ENCODE results near the gene QSOX2. TPM values are rescaled to one million over a fixed set of nuclear protein-coding genes. Genes with fewer than 3 reads are reported as not detected.
A peak's percentile ranks its signal among the peaks of the same experiment; 100 is the strongest.

The QSOX2 gene
- total RNA-seq, 6 experiments from 2014 or later, result 20.1 to 24.9 (median 21.9) TPM

DNA sequence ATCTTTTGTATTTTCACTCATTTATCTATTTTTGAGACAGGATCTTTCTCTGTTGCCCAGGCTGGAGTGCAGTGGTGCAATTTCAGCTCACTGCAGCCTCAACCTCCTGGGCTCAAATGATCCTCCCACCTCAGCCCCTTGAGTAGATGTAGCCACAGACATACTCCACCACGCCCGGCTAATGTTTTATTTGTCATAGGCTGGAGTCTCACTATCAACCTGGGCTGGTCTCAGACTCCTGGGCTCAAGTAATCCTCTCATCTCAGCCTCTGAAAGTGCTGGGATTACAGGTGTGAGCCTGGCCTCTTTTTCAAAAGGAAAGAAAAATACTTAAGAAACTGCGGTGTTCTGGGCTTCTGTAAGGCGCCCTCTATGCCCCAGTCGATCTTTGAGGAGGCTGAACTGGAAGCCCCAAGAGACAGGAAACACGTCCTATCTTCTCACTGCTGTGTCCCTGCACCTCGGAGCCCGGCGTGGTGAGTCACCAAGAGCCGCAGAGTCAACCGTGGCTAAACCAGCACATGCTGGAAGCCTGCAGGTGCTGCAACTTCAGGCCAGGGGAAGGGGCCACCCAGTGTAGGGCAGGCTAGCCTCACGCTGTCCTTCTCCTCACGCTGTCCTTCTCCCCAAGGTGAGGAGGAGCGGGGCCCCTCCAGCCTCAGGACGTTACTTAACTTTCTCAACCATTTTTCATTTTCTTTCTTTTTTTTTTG is 25.4 kb downstream of the QSOX2 start:
- TF ChIP-seq, protein P1, sequence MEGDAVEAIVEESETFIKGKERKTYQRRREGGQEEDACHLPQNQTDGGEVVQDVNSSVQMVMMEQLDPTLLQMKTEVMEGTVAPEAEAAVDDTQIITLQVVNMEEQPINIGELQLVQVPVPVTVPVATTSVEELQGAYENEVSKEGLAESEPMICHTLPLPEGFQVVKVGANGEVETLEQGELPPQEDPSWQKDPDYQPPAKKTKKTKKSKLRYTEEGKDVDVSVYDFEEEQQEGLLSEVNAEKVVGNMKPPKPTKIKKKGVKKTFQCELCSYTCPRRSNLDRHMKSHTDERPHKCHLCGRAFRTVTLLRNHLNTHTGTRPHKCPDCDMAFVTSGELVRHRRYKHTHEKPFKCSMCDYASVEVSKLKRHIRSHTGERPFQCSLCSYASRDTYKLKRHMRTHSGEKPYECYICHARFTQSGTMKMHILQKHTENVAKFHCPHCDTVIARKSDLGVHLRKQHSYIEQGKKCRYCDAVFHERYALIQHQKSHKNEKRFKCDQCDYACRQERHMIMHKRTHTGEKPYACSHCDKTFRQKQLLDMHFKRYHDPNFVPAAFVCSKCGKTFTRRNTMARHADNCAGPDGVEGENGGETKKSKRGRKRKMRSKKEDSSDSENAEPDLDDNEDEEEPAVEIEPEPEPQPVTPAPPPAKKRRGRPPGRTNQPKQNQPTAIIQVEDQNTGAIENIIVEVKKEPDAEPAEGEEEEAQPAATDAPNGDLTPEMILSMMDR (IDR thresholded peaks at IDR 0.05), result no peak
- peak overlapping the region; percentile 64 for H3K27ac Mint-ChIP-seq
- peak; percentile 9 for DNase-seq
- H3K9me3 Mint-ChIP-seq, result no peaks in the 10 kb centered on the region
- H3K27me3 Mint-ChIP-seq (ENCODE audit: insufficient read depth), result no peaks in the 10 kb centered on the region
- peaks cover 17% of the 10 kb centered on the region for H3K36me3 Mint-ChIP-seq (ENCODE audit: low read depth)
- H3K4me1 Mint-ChIP-seq (ENCODE audit: low read depth), result peaks cover 20% of the 10 kb centered on the region
- H3K4me3 Mint-ChIP-seq, result no peak overlapping the region

- Mint-ChIP-seq H3K27ac (no peak overlapping the region), H3K4me3 (no peak overlapping the region), H3K27me3 (ENCODE audit: insufficient read depth) (no peaks in the 10 kb centered on the region), H3K9me3 (no peaks in the 10 kb centered on the region), H3K36me3 (ENCODE audit: low read depth) (peaks cover 26% of the 10 kb centered on the region), H3K4me1 (ENCODE audit: low read depth) (peaks cover 20% of the 10 kb centered on the region)
- DNase-seq, result peak; percentile 24
- TF ChIP-seq, protein P1 (IDR thresholded peaks at IDR 0.05), result no peak
Observed at GRCh38 chr9:136219276-136219675, 26.3 kb downstream of the QSOX2 start.

DNA sequence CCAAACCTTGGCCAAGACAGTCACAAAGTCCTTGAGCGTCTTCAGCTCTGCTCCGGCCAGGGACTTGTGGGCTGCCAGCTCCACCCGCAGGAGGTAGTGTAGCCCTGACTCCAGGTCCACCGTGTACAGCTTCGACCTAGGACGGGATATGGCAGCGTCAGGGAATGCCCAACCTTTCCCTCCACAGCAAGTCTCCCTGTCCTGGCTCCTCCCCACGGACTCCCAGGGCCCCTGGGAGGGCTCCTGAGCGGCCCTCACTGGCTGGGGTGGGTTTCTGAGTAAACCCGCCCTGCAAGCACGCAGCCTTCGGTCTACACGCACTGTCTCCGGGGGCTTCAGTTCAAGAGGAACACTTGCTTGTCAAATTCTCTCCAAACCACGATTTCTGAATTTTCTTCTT is 26.9 kb downstream of the QSOX2 start:
- no peaks in the 10 kb centered on the region for H3K27me3 Mint-ChIP-seq (ENCODE audit: insufficient read depth)
- 0 out of 2 replicates have a peak, but pooled peaks cover 2% of the 10 kb centered on the region for H3K9me3 Mint-ChIP-seq
- H3K4me3 Mint-ChIP-seq, result no peak overlapping the region
- TF ChIP-seq, protein P1 (IDR thresholded peaks at IDR 0.05), result no peak
- DNase-seq, result no peak
- H3K4me1 Mint-ChIP-seq (ENCODE audit: low read depth), result peaks cover 20% of the 10 kb centered on the region
- H3K36me3 Mint-ChIP-seq (ENCODE audit: low read depth), result peaks cover 29% of the 10 kb centered on the region
- no peak overlapping the region for H3K27ac Mint-ChIP-seq

GRCh38 chr9:136218271-136218670 is 27.3 kb downstream of the QSOX2 start:
- Mint-ChIP-seq H3K27ac (no peak overlapping the region), H3K4me3 (no peak overlapping the region)
- TF ChIP-seq, protein P1 (IDR thresholded peaks at IDR 0.05), result no peak

GRCh38 chr9:136216541-136217244 is 28.9 kb downstream of the QSOX2 start:
- Mint-ChIP-seq H3K27ac (no peak overlapping the region), H3K36me3 (ENCODE audit: low read depth) (peaks cover 28% of the 10 kb centered on the region), H3K4me3 (no peak overlapping the region), H3K27me3 (ENCODE audit: insufficient read depth) (no peaks in the 10 kb centered on the region), H3K9me3 (0 out of 2 replicates have a peak, but pooled peaks cover 3% of the 10 kb centered on the region), H3K4me1 (ENCODE audit: low read depth) (peaks cover 20% of the 10 kb centered on the region)
- DNase-seq, result no peak
- TF ChIP-seq, protein P1 (IDR thresholded peaks at IDR 0.05), result no peak

More at GRCh38 chr9:136218271-136218670, 27.3 kb downstream of the QSOX2 start:
- Mint-ChIP-seq H3K36me3 (ENCODE audit: low read depth) (peaks cover 29% of the 10 kb centered on the region), H3K27me3 (ENCODE audit: insufficient read depth) (no peaks in the 10 kb centered on the region), H3K4me1 (ENCODE audit: low read depth) (peaks cover 20% of the 10 kb centered on the region), H3K9me3 (0 out of 2 replicates have a peak, but pooled peaks cover 3% of the 10 kb centered on the region)
- no peak for DNase-seq

Data from HFFc6 (cell line).